Lower leg skin (tissue), 4 donors: ENCODE data around the gene SVOPL. TPM values are rescaled to one million over a fixed set of nuclear protein-coding genes. Genes with fewer than 3 reads are reported as not detected.

ENCODE experiments used
- DNase-seq, 2 donors: peaks; one replicate each; pipeline ENCODE4 v3.0.0-alpha.2; 2019; ENCODE audit warnings: low spot score in 2 of 2
- H3K4me3 ChIP-seq: fragments of 200-600 bp; sonication (generic); 2 replicates; pipeline ENCODE4 v1.5.1; 2017; ENCODE audit warnings: mild to moderate bottlenecking, low read depth; ENCODE audit not compliant: poor library complexity, severe bottlenecking
- POLR2A ChIP-seq, 2 donors: fragments of 450-650 bp; IDR thresholded peaks; one replicate each; pipeline ENCODE4 v1.6.1; 2016 to 2017; ENCODE audit warnings: antibody characterized with exemption in 2 of 2, mild to moderate bottlenecking in 1 of 2, moderate library complexity in 1 of 2
- WGBS, 2 donors: methylation state at CpG; one replicate each; pipeline ENCODE4 v1.1.5; 2018; 5-methylcytosine and 5-hydroxymethylcytosine counted together
- intact Hi-C: fragments of 100-400 bp; cut with DNase I; formaldehyde crosslinking; loops from one replicate; pipeline ENCODE4 v1.15.0; 2023; ENCODE audit warnings: low total_unique reads
- total RNA-seq, 4 donors: library from RNA; depleted of rRNA; stranded (reverse); fragments of >200 nt; gene quantifications; one replicate each; pipeline ENCODE4 v1.1.0, GENCODE V29; 2016
- TF ChIP-seq, protein P1 (sequence below), 3 donors: fragments of 450-650 bp; IDR thresholded peaks; one replicate each; pipeline ENCODE4 v1.5.1; 2016; ENCODE audit warnings: antibody characterized with exemption in 3 of 3, mild to moderate bottlenecking in 3 of 3, moderate library complexity in 2 of 3

The SVOPL gene
- total RNA-seq, 4 donors from 2014 or later: 0.21 to 1.6 TPM; not detected in 2

DNA sequence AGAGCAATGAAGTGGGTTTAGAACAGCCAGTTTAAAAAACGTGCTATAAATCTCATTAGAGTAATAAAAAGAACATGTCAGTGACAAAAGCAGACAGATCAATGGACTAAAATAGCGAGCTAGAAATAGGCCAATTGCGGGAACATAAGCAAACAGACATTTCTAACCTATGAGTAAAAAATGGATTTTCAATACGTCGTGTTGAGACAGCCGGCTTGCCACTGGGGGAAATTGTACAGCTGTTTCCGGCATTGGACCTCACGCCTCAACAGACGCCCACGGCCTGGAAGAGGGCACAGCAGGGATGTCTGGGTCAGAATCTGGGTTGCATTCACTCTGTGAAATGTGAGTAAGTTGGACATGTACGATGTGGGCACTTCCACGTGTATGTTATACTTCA, 92.9 kb downstream of the SVOPL start:
- 38 to 50% methylated on average over 12 of the region's 12 CpGs for WGBS, 2 donors
- no peak for DNase-seq
- H3K4me3 ChIP-seq: no peak overlapping the region
- intact Hi-C loops: no loop called here
- TF ChIP-seq POLR2A (IDR thresholded peaks at IDR 0.05): no peak
- TF ChIP-seq, protein P1, sequence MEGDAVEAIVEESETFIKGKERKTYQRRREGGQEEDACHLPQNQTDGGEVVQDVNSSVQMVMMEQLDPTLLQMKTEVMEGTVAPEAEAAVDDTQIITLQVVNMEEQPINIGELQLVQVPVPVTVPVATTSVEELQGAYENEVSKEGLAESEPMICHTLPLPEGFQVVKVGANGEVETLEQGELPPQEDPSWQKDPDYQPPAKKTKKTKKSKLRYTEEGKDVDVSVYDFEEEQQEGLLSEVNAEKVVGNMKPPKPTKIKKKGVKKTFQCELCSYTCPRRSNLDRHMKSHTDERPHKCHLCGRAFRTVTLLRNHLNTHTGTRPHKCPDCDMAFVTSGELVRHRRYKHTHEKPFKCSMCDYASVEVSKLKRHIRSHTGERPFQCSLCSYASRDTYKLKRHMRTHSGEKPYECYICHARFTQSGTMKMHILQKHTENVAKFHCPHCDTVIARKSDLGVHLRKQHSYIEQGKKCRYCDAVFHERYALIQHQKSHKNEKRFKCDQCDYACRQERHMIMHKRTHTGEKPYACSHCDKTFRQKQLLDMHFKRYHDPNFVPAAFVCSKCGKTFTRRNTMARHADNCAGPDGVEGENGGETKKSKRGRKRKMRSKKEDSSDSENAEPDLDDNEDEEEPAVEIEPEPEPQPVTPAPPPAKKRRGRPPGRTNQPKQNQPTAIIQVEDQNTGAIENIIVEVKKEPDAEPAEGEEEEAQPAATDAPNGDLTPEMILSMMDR (IDR thresholded peaks at IDR 0.05): no peak

DNA sequence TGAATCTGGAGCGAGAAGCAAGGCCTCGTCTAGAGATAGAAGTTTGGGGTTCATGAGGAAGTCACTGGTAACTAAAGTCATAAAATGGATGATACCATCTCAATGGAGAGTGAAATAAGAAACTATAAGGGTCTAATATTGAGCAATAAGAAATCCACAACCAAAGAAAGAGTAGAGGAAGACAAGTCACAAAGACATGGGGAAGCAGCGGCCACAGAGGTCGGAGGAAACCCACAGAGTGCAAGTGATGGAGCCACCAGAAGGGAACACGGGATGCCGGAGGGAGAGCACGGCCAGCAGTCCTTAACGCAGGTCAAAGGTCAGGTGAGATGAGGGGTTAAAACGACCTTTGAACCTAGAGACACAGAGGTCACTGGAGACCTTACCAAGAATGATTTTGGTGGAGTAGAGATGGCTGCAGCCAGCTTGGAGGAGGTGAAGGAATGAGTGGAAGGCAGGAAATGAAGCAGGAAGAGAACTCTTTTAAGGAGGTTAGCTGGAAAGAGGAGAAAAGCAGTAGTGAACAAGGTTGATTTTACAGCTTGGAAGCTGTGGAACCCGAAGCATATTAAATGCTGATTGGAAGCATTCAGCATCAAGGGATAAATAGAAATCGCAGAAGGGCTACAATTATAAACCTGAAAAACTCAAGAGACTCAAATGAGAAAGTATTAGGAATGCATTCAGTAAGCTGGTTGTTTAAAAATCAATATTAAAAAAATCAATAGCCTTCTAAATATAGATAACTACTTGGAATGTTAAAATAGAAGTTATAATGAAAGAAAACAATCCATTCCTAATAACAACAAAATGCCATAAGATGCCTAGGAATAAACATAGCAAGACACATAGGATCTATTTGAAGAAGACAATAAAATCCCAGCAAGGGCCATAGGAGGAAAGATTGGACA, 93.7 kb downstream of the SVOPL start:
- intact Hi-C loops: no loop called here
- TF ChIP-seq POLR2A (IDR thresholded peaks at IDR 0.05): no peak
- TF ChIP-seq, protein P1 (IDR thresholded peaks at IDR 0.05): no peak
- H3K4me3 ChIP-seq: no peak overlapping the region
- DNase-seq: no peak
- WGBS, 2 donors: 73 to 78% methylated on average over 11 of the region's 11 CpGs

DNA sequence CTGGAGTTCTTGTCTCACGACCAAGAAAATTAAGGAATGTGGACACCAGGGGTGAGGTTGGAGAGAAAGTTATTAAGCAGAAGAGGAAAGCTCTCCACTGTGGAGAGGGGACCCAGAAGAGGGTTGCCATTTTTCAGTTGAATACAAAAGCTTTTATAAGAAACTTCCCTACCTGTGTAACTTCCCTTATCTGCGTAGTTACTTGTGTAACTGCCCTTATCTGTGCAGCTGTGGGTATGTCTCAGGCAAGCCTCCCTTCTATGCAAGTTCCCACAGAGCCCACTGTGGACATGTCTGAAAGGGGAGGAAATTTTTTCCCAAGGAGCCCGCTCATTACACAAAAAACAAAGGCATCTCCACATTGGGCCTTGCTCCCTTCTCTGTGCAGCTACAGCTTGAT, 94.9 kb downstream of the SVOPL start:
- TF ChIP-seq, protein P1 (IDR thresholded peaks at IDR 0.05): no peak
- no peak for TF ChIP-seq POLR2A (IDR thresholded peaks at IDR 0.05)
- no peak for DNase-seq
- intact Hi-C loops: no loop called here
- H3K4me3 ChIP-seq: no peak overlapping the region
- WGBS, 2 donors: 92 to 93% methylated on average over 3 of the region's 3 CpGs

DNA sequence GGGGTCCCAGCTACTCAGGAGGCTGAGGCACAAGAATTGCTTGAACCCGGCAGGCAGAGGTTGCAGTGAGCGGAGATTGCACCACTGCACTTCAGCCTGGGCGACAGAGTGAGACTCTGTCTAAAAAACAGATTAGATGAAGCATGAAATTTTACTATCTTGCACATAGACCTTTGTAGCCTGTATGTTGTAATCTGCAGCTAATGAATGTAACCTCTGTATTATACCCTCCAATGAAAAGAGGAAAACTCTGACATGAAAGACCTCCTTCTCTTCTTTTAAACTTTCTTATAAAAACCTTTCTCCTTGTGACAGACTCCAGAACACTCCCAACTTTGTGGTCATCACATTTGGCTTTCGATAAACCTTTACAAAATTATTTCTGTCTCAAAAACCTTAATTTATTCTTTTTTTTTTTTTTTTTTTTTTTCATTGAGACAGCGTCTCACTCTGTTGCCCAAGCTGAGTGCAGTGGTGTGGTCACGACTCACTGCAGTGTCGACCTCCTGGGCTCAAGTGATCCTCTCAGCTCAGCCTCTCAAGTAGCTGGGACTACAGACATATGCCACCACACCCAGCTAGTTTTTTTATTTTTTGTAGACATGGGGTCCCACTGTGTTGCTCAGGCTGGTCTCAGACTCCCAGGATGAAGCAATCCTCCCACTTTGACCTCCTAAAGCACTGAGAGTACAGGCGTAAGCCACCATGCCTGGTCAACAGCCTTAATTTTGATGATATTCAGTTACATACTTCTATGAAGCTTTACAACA, 97.4 kb downstream of the SVOPL start:
- intact Hi-C loops: no loop called here
- H3K4me3 ChIP-seq: no peak overlapping the region
- no peak for DNase-seq
- 87 to 94% methylated on average over 8 of the region's 8 CpGs for WGBS, 2 donors
- no peak for TF ChIP-seq POLR2A (IDR thresholded peaks at IDR 0.05)
- TF ChIP-seq, protein P1 (IDR thresholded peaks at IDR 0.05): no peak

DNA sequence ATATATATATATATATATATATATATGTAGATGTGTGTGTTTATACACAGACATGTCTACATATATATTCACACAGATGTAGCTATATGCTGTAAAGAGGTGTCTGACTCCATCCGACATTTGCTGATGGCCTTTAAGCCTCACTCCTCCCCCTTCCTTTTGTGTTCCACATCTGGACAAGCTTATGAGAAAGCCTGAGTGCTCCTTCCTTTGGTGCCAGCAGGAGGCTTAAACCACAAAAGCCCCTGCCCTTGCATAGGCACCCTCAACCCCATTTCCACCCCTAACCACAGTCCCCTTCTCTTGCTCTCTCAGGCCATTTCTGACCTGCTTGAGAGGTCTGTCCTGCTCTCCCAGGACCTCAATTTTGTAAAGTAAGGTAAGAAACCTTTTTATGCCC, 98.7 kb downstream of the SVOPL start:
- intact Hi-C loops: no loop called here
- 38 to 54% methylated on average over 1 of the region's 1 CpG for WGBS, 2 donors
- H3K4me3 ChIP-seq: no peak overlapping the region
- TF ChIP-seq POLR2A (IDR thresholded peaks at IDR 0.05): no peak
- TF ChIP-seq, protein P1 (IDR thresholded peaks at IDR 0.05): no peak
- DNase-seq: no peak
